GF-D8 (cell line): ENCODE results near the gene CFAP70.
"Not testable (repeated sequence)": the region's sequence is repeated elsewhere in the genome, so short reads cannot be mapped to it uniquely, and the experiment has no call there.

ENCODE experiments used
- DNase-seq: peaks from one replicate; lab custom pipeline; 2025; lab: John Stamatoyannopoulos, UW

CFAP70 gene

GRCh38 chr10:73339436-73339835 is 19.2 kb downstream of the CFAP70 start:
- DNase-seq = no peak

GRCh38 chr10:73338801-73339368 is 19.8 kb downstream of the CFAP70 start:
- no peak for DNase-seq

GRCh38 chr10:73333202-73333601 is 25.5 kb downstream of the CFAP70 start:
- DNase-seq = no peak

GRCh38 chr10:73332379-73332778 is 26.3 kb downstream of the CFAP70 start:
- no peak for DNase-seq

- not testable (repeated sequence) for DNase-seq
Measured at GRCh38 chr10:73328523-73328922, 30.1 kb downstream of the CFAP70 start.

GRCh38 chr10:73325290-73325689 is 33.4 kb downstream of the CFAP70 start:
- not testable (repeated sequence) for DNase-seq

GRCh38 chr10:73323582-73323981 is 35.1 kb downstream of the CFAP70 start:
- not testable (repeated sequence) for DNase-seq

- DNase-seq = no peak
Measured at GRCh38 chr10:73310475-73310874, 48.2 kb downstream of the CFAP70 start.

- no peak for DNase-seq
Measured at GRCh38 chr10:73307203-73307800, 51.4 kb downstream of the CFAP70 start.

GRCh38 chr10:73306171-73306708 is 52.4 kb downstream of the CFAP70 start:
- no peak for DNase-seq

GRCh38 chr10:73296946-73297345 is 61.7 kb downstream of the CFAP70 start:
- no peak for DNase-seq

GRCh38 chr10:73293461-73293860 is 65.2 kb downstream of the CFAP70 start:
- no peak for DNase-seq

- no peak for DNase-seq
Measured at GRCh38 chr10:73289958-73290357, 68.7 kb downstream of the CFAP70 start.

GRCh38 chr10:73287441-73287840 is 71.2 kb downstream of the CFAP70 start:
- no peak for DNase-seq

- no peak for DNase-seq
Measured at GRCh38 chr10:73281097-73281496, 77.6 kb downstream of the CFAP70 start.

- no peak for DNase-seq
Measured at GRCh38 chr10:73264423-73264822, 94.2 kb downstream of the CFAP70 start.

- no peak for DNase-seq
Measured at GRCh38 chr10:73263693-73264347, 94.8 kb downstream of the CFAP70 start.

GRCh38 chr10:73262880-73263555 is 95.6 kb downstream of the CFAP70 start:
- DNase-seq = no peak

- DNase-seq = peak; percentile 25
Measured at GRCh38 chr10:73262105-73262730, 96.4 kb downstream of the CFAP70 start.

GRCh38 chr10:73261362-73261995 is 97.2 kb downstream of the CFAP70 start:
- DNase-seq = no peak

- DNase-seq = not testable (repeated sequence)
Measured at GRCh38 chr10:73258612-73259011, 100.1 kb downstream of the CFAP70 start.

GRCh38 chr10:73253225-73253555 is 105.5 kb downstream of the CFAP70 start:
- no peak for DNase-seq
